Urothelium cell line (cell line): Measurements from ENCODE around the gene IFNA13.
"Not testable (repeated sequence)": the region's sequence is repeated elsewhere in the genome, so short reads cannot be mapped to it uniquely, and the experiment has no call there.

Experiments
- DNase-seq: peaks from one replicate; pipeline ENCODE4 v3.0.0; 2011; ENCODE audit warnings: low spot score, mixed read lengths
- FAIRE-seq: peaks from 2 replicates; lab custom pipeline; 2011; peaks lifted over from hg19 to GRCh38; lab: Jason Lieb, UNC

The IFNA13 gene

DNA sequence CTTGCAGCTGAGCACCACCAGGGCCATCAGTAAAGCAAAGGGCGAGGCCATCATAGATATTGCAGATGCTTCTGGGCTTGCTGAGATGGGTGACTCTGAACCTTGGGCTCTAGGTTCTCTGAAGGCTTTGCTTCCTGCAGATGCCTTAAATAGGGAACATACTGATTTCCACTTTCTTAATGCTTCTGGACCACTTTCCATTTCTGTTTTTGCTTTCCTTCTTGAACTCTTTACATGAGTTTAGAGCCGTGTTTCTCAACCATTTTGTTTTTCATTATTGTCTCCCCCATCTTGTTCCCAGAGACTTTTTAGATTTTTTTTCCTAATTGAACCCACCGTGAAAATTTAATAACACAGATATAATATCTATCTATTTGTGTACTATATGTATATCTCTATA lies at the start of gene IFNA13:
IFNA13 (minus strand) TSS at position 101 of the 400 bp plus-strand sequence; CDS start at position 54, 47 bp downstream.
- DNase-seq (no peak), FAIRE-seq (no peak)

DNA sequence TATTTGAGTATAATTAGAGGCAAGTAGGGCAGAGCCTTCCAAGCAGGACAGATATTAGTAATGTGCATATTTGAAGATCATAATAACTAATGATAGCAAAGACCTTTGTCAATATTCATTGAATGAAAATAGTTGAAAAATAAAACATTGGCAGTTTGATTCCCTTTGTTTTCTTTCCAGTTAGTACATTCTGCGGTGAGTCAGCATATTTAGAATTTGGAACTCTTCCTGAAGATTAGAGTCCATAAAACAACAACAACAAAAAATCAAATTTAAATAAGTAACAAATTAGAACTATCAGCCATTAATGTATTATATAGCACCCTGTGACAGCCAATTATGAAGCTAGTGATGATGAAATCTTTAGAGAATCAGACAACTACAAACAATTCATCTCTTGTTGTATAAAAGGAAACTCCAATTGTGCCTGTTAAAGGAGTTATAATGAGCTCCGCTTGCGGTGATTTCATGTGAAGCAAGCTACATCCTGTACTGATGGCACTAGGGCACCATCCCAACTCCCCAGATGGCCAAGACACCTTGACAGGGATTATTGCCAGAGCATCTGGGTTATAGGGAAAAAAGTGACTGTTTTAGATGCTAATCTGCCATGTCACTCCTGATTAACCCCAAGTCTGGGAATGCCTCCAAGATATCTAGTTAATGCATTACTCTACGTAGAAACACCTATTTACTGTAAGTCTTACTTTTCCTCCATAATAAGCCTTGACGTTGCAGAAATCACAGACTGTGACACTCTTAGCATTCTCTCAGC lies 47.8 kb upstream of the IFNA13 start:
- DNase-seq (no peak), FAIRE-seq (no peak)

DNA sequence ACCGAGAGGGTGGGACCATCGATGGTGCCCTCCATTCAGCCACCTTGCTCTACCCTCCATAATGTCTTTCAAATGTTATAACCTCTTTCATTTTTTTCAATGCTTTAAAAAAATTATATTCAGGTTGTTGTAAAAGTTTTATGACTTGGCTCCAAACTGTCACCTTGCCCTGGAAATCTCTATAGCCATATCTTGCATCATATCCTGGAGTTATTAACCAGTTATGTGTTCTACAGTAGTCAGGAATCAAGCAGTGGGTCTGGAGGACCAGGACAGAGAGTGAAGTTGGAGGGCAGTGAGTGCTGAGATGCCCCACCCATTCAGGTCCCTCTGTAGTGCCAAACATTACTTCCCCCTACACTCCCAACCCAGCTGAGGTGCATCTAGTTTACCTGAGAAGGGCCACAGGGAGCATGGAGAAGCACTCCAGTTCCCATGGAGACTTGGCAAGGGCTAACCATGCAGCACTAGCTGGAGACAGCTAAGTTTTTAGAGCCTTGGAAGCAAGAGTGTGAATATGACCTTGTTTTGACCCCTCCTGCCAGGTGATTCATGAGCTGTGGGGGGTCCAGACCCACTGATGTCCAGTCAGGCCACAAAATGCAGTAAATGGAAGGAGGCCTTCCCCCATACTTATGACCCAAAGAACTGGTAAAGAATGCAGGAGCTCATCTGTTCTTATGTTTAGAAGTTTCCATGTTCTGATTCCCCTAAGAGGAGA lies 46.5 kb upstream of the IFNA13 start:
- DNase-seq, result no peak
- no peak for FAIRE-seq

DNA sequence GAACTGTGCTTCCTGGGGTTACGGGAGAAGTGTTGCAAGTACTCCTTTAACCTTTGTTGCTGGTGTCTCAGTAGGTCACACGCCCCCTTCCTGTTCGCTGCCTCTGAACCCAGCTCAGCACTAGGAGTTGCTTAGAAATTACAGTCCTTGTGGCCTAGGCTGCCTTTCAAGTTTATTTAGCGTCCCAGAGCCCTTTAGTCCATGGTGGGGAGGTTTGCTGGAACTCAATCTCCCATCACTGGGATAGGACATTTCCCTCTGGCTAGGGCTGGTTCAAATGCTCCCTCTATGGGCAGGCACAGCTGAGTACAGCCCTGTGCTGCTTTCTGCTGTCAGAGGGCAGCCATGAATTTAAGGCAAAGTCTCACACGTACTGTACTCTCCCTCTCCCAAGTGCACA lies 45.8 kb upstream of the IFNA13 start:
- no peak for DNase-seq

DNA sequence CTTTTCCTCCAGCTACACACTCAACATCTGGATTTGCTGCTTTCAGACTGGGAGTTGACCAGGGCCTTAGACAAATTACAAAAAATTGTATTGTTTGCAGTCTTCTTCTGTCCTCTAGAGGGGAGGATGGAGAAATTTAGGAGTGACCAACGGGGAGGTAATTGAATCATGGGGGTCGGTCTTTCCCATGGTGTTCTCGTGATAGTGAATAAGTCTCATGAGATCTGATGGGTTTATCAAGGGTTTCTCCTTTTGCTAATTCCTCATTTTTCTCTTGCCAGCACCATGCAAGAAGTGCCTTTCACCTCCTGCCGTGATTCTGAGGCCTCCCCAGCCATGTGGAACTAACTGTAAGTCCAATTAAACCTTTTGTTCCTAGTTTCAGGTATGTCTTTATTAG lies 45.3 kb upstream of the IFNA13 start:
- no peak for DNase-seq
- no peak for FAIRE-seq

More for the DNA sequence above, 45.8 kb upstream of the IFNA13 start:
- FAIRE-seq, result no peak

DNA sequence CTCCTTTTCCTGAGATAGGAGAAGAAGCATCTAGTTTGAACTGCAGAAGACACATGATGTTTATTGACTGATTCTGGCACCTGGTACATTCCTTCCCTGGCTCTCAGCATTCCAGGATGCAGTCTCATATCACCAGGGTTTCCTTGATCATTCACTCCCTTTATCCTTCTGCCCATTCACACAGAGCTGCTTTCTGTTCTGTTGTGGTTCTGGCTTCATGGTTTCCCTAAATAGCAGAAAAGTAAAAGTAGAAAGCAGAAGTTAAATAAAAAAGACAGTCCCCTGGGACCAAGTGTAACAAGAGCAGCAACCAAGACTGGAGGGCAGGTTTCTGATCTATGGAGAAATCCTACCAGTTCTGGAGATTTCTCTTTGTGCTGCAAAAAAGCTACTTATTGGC lies 44.2 kb upstream of the IFNA13 start:
- no peak for FAIRE-seq
- DNase-seq, result no peak

DNA sequence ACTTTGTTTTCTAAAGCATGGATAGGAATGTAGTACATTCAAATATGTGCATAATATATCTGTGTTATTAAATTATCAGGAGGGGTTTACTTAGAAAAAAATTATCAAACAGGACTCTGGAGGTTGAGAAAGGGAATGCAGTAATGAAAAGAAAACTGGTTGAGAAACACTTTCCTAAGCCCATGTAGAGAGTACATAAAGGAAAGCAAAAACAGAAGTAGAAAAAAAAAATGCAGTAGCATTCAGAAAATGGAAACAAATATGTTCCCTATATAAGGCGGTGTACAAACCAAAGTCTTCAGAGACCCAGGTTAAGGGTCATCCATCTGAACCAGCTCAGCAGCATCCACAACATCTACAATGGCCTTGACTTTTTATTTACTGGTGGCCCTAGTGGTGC lies 41.0 kb upstream of the IFNA13 start, which contains the start of gene IFNA8:
IFNA8 (plus strand) TSS at position 301 of the 400 bp plus-strand sequence; CDS start at position 361, 60 bp downstream.
- no peak for DNase-seq
- no peak for FAIRE-seq

DNA sequence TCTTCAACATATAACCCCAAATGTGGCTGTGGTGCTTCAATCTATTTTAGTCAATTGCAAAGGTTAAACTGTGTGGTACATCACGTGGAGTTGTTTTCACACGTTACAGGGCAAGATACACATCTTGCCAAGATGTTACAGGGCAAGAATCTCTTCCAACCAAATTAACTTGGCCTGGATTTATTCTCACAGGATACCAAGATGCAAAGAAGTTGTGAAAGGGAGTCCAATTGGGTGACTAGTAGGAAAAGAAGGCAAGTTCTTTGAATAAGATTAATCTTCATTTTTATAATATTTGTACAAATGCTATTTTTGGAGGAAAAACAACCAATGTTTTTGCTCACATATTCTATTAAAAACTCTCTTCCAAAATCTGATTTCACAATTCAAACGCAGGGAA lies 36.3 kb upstream of the IFNA13 start:
- DNase-seq (no peak), FAIRE-seq (no peak)

DNA sequence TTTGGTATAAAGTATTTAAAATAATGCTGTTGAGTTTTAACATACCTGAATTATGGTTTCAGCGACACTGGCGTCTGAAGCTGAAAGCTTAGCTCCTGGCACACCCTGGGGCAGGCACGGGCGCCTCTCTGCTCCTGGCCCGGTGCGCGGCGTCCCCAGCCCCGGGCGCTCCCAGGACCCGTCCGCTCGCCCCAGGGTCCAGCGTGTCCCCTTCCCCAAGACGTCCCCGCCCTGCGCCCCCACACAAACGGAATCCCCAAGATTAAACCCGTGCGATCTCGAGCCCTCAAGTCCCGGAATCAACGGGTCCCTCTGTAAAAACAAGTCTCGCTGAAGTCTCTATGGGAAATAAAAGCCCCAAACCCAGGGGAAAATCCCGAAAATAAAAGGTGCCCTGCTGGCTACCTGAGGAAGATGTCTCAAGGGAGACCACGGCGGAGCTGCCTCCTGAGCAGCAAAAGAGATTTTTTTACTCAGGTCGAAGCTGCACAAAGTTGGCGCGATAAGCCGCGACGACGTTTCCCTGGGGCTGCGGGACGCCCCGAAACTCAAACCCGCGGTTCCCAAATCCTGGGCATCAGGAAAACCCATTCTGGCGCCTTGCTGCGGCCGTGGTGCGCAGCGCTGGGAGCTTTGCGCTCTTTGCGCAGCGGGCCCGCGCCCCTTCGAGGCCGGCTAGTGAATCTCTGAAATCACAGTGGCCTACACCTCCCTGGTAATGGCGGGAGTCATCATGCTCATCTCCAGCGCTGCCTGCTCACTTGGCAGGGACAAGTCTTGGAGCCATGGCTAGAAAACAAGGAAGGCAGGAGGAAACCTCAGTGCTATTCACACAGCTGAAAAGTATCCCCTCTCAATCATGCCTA lies 34.8 kb upstream of the IFNA13 start:
- no peak for DNase-seq
- FAIRE-seq, result no peak

DNA sequence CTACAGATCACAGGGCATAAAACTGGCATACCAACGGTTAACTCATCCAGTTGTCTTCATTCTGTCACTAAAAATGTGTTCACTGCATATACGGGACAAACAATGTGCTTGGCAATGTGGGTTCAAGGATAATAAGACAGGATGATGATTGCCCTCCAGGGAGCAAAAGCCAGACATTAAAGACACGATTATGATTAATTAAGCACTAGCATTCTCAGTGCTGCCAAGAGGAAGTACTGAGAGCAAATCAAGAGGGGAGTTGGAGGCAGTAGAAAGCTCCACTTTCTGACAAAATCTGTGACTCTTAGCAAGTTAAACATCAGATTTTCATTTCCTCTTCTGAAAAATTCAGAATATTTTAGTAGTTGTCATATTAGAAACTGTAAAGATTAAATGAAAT lies 32.1 kb upstream of the IFNA13 start:
- FAIRE-seq, result no peak

DNA sequence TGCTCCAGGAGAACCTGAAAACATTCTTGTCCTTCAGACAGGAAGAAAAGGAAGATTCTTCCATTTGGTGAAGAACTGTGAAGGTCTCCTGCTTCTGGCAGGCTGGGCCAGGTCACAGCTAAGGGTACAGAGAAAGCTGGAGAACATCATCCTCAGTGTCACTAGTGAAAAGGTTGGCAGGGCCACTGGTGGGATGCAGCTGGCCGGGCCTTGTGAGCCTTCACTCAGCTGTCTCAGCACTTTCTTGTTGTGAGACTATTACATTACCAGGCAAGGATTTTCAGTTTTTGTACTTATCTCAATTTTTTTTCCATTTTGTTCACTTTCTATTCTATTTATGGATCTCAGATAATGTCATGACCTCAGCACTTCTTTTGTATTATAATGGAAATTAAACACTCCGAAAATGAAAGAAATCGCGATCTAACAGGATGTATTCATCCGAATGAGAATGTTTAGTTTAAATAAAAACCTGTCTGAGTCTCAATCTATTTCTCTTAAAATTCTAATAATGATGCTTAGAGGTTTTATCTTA lies 31.2 kb upstream of the IFNA13 start:
- no peak for FAIRE-seq
- no peak for DNase-seq

More for the DNA sequence above, 32.1 kb upstream of the IFNA13 start:
- no peak for DNase-seq

DNA sequence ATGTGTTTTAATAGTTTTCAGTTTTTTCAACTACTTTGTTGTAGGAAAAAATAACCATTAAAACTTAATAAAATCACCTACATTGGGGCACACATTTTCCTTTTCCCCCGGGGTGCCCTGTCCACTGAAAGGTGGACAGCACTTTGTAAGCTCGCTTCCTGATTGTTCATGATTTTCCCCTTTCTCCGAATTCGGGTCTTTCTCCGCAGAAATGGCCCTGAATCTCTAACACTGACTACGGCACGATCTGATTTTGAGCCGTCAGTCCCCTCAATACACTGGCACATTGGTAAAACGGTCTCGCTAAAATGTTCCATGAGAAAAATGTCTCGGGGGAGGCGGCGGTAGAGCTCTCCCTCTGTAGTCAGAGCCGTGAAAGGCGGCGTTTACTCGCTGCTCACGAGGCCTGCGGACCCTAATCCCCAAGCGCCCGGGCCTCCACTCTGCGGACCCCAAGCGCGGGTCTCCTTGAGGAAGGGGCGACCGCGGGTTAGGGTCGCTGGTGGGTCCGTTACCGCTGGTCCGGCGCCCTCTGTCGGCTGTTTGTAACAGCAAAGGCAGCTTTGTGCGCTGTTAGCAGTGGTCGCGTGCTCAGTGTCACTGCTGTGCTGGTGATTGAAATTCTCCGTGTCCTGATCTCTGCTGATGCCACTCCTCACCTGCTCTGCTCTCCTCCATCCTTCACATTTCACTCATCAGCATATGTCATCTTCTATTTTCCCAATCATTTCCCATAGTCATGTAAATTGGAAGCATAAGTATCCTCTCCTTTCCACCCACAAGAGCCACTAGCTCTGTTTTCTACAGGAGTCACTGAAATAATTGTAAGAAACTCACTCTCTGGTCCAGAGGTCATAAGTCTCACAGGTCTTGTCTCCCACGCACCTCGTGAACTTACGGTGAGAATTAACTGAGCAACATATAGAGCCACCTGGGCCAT lies 28.2 kb upstream of the IFNA13 start:
- peak; percentile 17 for DNase-seq

DNA sequence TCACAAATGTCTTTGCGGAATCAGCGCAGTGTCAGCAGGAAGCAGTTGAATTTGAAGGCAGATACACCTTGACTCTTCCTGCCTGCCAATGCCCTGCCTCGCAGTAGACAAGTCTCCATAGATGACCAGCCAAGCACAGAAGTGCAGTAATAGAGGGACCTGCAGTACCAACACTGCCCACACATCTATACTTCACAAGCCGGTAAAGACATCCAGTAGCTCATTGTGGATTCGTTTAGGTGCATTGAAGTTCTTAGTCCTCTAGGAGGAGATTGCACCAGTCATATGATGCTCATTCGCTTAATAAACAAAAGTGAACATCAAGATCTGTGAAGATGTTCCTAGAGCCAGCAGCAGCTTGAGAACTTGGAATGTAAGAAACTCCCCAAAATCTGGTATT lies 24.4 kb upstream of the IFNA13 start:
- FAIRE-seq (no peak), DNase-seq (peak; percentile 12)

More for the DNA sequence above, 28.2 kb upstream of the IFNA13 start:
- no peak for FAIRE-seq

DNA sequence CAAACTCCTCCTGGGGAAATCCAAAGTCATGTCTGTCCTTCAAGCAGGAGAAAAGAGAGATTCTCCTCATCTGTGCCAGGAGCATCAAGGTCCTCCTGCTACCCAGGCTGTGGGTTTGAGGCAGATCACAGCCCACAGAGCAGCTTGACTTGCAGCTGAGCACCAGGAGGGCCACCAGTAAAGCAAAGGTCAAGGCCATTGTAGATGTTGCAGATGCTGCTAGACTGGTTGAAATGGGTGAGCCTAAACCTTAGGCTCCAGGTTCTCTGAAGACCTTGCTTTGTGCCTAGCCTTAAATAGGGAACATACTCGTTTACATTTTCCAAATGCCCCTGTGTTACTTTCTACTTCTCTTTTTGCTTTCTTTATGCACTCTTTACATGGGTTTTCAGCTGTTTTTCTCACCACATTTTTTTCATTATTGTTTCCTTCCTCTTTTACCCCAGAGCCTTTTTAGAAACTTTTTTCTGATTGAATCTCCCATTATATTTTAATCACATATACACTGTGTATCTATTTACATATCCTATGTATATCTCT lies 17.3 kb upstream of the IFNA13 start, which contains the start of gene IFNA2:
IFNA2 (minus strand) TSS at position 268 of the 540 bp plus-strand sequence; CDS start at position 199, 69 bp downstream.
- FAIRE-seq (no peak), DNase-seq (no peak)

DNA sequence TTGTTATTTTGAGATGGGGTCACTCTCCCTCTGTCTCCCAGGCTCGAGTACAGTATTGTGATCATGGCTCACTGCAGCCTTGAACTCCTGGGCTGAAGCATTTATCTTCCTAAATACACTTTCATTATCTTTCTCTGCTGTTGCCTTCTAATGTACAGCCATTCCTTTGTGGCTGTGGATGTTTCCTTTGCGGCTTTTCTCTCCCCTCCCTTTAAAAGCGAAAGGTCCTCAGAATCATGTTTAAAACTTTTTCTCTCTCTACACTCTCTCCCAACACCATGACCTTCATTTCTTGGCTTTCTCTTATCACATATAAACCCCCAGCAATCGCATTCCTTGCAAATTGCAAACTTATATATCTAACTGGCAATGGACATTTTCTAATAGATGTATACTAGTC lies 15.8 kb upstream of the IFNA13 start:
- no peak for FAIRE-seq
- DNase-seq, result no peak

DNA sequence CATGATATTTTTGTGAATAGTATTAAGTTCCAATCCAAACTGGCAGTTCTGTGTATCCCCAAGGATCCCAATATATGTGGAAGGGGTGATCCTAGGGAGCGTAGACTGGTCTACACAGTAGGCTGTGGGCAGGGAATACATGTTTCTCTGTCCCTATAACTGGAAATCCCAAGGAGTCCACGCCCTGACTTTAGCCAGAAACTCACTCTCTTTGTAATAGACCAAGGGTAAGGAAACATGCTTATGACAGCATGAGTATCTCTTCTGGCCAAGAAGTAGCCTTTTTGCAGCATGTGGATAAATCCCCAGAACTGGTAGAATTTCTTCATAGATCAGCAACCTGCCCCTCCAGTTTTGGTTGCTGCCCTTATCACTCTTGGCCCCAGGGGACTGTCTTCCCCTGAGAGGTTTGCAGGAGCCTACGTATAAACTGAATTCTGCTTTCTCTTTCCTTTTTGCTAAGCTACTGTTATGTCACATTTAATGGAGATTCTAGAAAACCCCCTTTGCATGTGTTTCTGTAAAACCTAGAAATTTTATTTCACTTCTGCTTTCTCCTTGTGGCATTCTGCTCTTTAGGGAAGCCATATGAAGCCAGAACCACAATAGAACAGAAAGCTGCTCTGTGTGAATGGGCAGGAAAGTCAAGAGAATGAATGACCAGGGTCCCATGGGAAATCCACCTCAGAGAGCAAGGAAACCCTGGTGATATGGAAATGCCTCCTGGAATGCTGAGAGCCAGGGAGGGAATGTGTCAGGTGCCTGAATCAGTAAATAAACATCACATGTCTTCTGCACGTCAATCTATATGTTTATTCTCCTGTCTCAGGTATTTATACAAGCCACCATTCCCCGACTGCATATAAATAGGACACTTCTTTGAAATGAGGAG lies 13.8 kb upstream of the IFNA13 start:
- FAIRE-seq (no peak), DNase-seq (no peak)

DNA sequence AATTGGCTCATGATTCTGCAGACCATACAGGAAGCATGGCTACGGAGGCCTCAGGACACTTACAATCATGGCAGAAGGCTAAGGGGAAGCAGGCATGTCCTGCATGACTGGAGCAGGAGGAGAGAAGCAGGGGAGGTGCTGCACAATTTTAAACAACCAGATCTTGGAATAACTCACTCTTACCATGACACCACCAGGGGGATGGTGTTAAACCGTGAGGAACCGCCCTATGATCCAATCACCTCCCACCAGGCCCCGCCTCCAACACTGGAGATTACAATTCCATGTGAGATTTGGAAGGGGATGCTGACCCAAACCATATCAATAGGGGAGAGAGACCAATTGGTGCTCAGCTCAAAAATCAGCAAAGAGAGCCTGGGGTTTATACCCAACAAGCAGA lies 3.6 kb upstream of the IFNA13 start:
- FAIRE-seq, DNase-seq: not testable (repeated sequence)

DNA sequence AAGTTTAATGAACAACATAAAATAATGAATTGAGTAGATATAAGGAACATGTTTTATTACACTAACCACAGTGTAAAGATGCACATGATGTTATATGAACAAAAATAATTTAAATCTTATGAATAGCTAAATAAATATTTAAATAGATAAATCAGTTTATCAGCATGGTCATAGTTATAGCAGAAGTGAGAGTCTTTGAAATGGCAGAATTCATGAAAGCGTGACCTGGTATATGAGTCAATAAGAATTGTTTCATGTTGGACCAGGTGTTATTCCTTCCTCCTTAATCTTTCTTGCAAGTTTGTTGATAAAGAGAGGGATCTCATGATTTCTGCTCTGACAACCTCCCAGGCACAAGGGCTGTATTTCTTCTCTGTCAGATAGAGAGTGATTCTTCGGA lies 688 bp downstream of the IFNA13 start:
- not testable (repeated sequence) for FAIRE-seq, DNase-seq
